HG02610 (cell line): ENCODE results near the gene RIBC1.
"Not testable (repeated sequence)": the region's sequence is repeated elsewhere in the genome, so short reads cannot be mapped to it uniquely, and the experiment has no call there.

Source experiments
- ATAC-seq: cut with Tn5 transposase; IDR thresholded peaks from one replicate; pipeline ENCODE4 v1.9.1; 2021; ENCODE audit warnings: mild to moderate bottlenecking, moderate library complexity; ENCODE audit not compliant: unreplicated experiment

The RIBC1 gene

GRCh38 chrX:53433651-53434639, 11.3 kb downstream of the RIBC1 start, which contains the start of gene HSD17B10:
HSD17B10 (minus strand) TSS chrX:53434370; CDS start chrX:53434345, 25 bp downstream.
- peak; percentile 97 for ATAC-seq

- ATAC-seq, result peak; percentile 71
Observed at GRCh38 chrX:53435997-53436396, 13.3 kb downstream of the RIBC1 start.

DNA sequence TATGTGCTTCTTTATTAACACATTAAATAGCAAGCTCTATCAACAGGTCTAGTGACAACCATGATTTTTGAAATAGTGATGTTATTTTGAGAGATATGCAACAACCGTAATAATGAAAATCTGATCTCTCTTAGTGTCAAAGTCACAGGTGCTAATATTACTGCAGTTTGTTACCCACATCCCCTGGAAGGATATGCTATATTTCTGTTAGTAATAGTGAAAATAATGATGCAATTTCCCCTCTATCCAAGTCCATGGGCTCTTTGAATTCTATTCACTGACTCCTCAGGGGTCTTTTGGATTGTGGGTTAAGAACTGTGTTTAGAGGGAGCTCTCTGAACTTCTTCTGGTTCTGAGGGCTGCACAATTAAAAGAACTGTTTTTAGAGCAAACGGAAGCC, 14.5 kb downstream of the RIBC1 start:
- no peak for ATAC-seq

DNA sequence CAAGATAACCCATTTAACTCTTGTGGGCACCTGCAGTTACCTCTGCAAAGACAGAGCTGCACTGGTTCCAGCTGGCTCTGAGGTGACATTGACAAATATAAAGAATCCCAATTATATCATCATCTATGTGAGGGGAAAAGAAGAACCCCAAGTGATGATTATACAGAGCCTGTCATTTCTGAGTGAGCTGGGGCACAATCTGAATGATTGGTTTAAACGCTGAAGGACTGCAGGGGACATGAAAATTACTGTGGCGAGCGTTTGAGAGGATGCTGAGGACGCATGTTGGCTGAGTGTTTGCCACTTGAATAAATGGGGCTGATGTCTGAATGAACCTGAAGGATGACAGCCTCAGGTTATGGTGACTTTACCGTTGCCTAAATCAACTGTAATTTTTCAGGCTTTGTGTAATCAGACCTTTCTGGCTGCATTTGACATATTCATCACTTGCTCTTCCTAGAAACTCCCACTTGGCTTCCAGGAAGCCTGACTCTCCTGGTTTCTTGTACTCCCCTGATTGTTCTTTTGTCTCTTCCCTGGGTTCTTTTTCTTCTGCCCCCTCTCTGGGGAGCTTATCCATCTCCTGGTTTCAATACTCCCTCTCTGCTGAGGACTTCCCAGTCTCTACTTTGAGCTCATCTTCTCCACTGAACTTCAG, 15.6 kb downstream of the RIBC1 start:
- ATAC-seq, result no peak

- no peak for ATAC-seq
Observed at GRCh38 chrX:53438832-53439230, 16.2 kb downstream of the RIBC1 start.

DNA sequence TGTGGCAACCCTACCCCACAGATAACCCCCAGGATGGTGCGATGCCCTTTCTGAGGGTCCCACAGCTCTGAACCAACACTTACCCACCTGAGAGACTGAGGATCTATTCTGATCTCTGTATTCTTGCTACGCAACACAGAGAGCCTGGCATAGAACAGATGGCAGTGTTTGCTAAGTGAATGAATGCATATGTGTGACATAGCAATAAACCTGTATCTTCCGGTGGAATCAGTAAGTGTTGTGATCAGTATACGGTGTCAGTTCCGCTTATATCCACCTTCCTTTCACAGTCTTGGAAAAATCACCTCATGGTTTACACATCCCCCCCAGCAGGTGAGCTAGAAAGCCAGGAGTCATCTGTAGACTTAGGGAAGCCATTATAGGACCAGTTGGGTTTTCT, 17.4 kb downstream of the RIBC1 start:
- no peak for ATAC-seq

- ATAC-seq, result no peak
Observed at GRCh38 chrX:53440621-53441517, 18.2 kb downstream of the RIBC1 start.

- peak; percentile 75 for ATAC-seq
Observed at GRCh38 chrX:53441531-53442321, 19.1 kb downstream of the RIBC1 start.

DNA sequence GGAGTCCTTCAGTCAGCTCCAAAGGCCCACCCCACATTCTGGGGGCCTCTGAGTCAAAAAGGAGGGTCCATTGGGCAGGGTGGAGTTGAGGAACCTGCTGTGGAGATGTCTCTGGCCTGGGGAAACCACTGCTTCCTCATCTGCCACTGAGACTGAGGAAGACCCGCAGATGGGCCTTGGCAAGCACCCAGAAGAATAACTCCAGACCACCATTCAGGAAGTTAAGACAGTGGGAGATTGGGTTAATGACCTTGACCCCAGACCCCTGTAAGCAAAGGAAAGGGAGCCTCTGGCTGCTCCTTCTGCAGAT, 19.6 kb downstream of the RIBC1 start:
- ATAC-seq, result no peak

- no peak for ATAC-seq
Observed at GRCh38 chrX:53445977-53446376, 23.3 kb downstream of the RIBC1 start.

- ATAC-seq, result no peak
Observed at GRCh38 chrX:53447441-53447840, 24.8 kb downstream of the RIBC1 start.

- no peak for ATAC-seq
Observed at GRCh38 chrX:53449632-53450031, 27.0 kb downstream of the RIBC1 start.

DNA sequence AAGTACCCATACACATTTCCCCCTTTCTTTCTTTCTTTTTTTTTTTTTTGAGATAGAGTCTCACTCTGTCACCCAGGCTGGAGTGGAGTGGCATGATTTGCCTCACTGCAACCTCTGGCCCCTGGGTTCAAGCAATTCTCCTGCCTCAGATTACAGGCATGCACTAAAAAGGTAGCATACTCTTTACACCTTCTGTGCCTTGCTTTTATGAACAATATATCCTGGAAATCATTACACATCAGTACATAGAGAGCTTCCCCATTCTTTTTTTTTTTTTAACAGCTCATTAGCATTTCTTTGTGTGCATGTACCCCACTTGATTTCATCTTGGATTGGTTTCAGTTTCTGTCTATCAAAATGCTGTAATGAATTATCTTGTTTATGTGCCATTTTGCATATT, 30.1 kb downstream of the RIBC1 start:
- no peak for ATAC-seq

GRCh38 chrX:53456254-53456653, 33.6 kb downstream of the RIBC1 start:
- no peak for ATAC-seq

DNA sequence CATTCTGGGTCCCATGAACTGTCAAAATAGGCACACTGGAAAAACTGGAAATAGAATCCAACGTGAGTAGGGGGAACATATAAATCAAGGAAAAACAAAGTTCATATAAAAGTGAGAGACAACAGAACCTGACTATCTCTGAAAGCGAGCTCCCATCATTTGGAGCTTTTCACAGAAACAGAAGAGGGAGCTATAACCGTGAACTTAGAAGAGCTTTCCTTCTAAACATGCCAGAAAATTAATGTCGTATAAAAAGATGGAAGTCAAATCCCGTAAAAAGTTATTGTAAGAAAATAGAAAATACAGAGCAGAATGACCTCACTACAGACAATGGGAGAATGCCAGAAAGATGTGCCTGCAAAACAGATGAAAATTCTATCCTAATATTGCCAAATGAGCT, 35.4 kb downstream of the RIBC1 start:
- no peak for ATAC-seq

DNA sequence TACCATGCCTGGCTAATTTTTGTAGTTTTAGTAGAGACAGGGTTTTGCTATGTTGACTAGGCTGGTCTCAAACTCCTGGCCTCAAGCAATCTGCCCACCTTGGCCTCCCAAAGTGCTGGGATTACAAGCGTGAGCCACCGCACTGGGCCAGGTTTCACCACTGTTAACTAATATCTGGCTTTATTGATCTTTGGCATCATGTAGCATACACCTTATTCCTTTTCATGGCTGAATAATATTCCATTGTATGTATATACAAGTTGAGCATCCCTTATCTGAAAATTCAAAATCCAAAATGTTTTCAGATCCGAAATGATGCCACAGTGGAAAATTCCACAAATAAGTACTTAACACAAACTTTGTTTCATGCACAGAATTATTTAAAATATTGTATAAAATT, 46.0 kb downstream of the RIBC1 start:
- not testable (repeated sequence) for ATAC-seq

- ATAC-seq, result no peak
Observed at GRCh38 chrX:53471346-53471745, 48.7 kb downstream of the RIBC1 start.

DNA sequence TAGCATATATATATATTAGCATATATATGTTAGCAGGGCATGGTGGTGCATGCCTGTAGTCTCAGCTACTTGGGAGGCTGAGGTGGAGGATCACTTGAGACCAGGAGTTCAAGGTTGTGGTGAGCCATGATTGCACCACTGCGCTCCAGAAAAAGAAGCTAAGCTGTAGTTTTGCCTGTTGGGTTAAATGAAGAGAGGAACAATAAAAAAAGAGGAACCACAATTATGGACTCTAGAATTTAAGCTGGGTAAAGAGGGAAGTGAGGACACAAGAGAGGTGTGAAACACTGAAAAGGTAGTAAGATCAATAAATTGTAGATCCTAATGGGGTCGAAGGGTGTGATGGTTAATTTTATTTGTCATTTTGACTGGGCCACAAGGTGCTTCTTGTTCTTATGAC, 52.0 kb downstream of the RIBC1 start:
- no peak for ATAC-seq

- ATAC-seq, result no peak
Observed at GRCh38 chrX:53476371-53476770, 53.7 kb downstream of the RIBC1 start.

- ATAC-seq, result no peak
Observed at GRCh38 chrX:53479301-53479700, 56.6 kb downstream of the RIBC1 start.
